GM23248 (cell line): ENCODE results near the gene MTERF4. TPM values are rescaled to one million over a fixed set of nuclear protein-coding genes. Genes with fewer than 3 reads are reported as not detected.

ENCODE experiments used
- DNase-seq: peaks from one replicate; pipeline ENCODE4 v3.0.0-alpha.2; 2015
- H2AFZ ChIP-seq: fragments of 200-600 bp; sonication (generic); 2 replicates; pipeline ENCODE4 v1.6.1; 2016; ENCODE audit warnings: antibody characterized with exemption
- H3F3A ChIP-seq: fragments of 200-600 bp; sonication (generic); 2 replicates; pipeline ENCODE4 v1.6.1; 2016; ENCODE audit warnings: mild to moderate bottlenecking, antibody characterized with exemption, mixed run types; ENCODE audit not compliant: insufficient read depth
- H3K27ac ChIP-seq: fragments of 200-600 bp; sonication (generic); 2 replicates; pipeline ENCODE4 v1.5.1; 2016; ENCODE audit warnings: mild to moderate bottlenecking
- H3K27me3 ChIP-seq: fragments of 200-600 bp; sonication (generic); replicated peaks from 2 replicates; pipeline ENCODE4 v1.6.1; 2016; ENCODE audit warnings: mild to moderate bottlenecking; ENCODE audit not compliant: insufficient read depth
- H3K36me3 ChIP-seq: fragments of 200-600 bp; sonication (generic); 2 replicates; pipeline ENCODE4 v1.6.1; 2016; ENCODE audit warnings: low read depth, mild to moderate bottlenecking
- H3K4me1 ChIP-seq: fragments of 200-600 bp; sonication (generic); 2 replicates; pipeline ENCODE4 v1.6.1; 2016; ENCODE audit warnings: mild to moderate bottlenecking; ENCODE audit not compliant: insufficient read depth
- H3K4me2 ChIP-seq: fragments of 200-600 bp; sonication (generic); one replicate; pipeline ENCODE4 v1.6.1; 2016; ENCODE audit warnings: mild to moderate bottlenecking; ENCODE audit not compliant: unreplicated experiment
- H3K4me3 ChIP-seq: fragments of 200-600 bp; sonication (generic); 2 replicates; pipeline ENCODE4 v1.5.1; 2016; ENCODE audit warnings: mild to moderate bottlenecking
- H3K79me2 ChIP-seq: fragments of 200-600 bp; sonication (generic); 2 replicates; pipeline ENCODE4 v1.6.1; 2016; ENCODE audit warnings: mild to moderate bottlenecking; ENCODE audit not compliant: insufficient read depth
- H3K9ac ChIP-seq: fragments of 200-600 bp; sonication (generic); 2 replicates; pipeline ENCODE4 v1.6.1; 2016; ENCODE audit warnings: mild to moderate bottlenecking
- H3K9me2 ChIP-seq: fragments of 200-600 bp; sonication (generic); 2 replicates; pipeline ENCODE4 v1.6.1; 2016; ENCODE audit warnings: mixed run types, mild to moderate bottlenecking, moderate library complexity; ENCODE audit not compliant: insufficient read depth
- H3K9me3 ChIP-seq: fragments of 200-600 bp; sonication (generic); one replicate; pipeline ENCODE4 v1.6.1; 2017; ENCODE audit warnings: low read depth
- H4K20me1 ChIP-seq: fragments of 200-600 bp; sonication (generic); 2 replicates; pipeline ENCODE4 v1.6.0; 2016; ENCODE audit not compliant: insufficient read depth
- EZH2 ChIP-seq: fragments of 200-600 bp; sonication (generic); IDR thresholded peaks from 2 replicates; pipeline ENCODE4 v1.6.1; 2018; ENCODE audit warnings: antibody characterized with exemption, mild to moderate bottlenecking; ENCODE audit not compliant: insufficient read depth, poor library complexity, severe bottlenecking
- EZH2phosphoT487 ChIP-seq: fragments of 200-600 bp; sonication (generic); IDR thresholded peaks from 2 replicates; pipeline ENCODE4 v1.6.1; 2018; ENCODE audit warnings: antibody characterized with exemption, moderate library complexity, mild to moderate bottlenecking, low read depth; ENCODE audit not compliant: insufficient read depth
- WGBS, 2 experiments: methylation state at CpG; one replicate each; pipeline ENCODE4 v1.1.6; 2015 to 2017; ENCODE audit warnings: low lambda C conversion rate in 2 of 2, low coverage in 1 of 2; ENCODE audit errors: missing lambda C conversion rate in 2 of 2; 5-methylcytosine and 5-hydroxymethylcytosine counted together
- in situ Hi-C: fragments of 300-500 bp; cut with MboI; formaldehyde crosslinking; loops from 2 replicates; pipeline ENCODE4 v1.15.0; 2020
- polyA plus RNA-seq: library from polyadenylated mRNA; unstranded; fragments of >200 nt; fragmentation: Nextera tagmentation; extraction: Ambion mirVana; gene quantifications from 2 replicates; pipeline ENCODE4 v1.2.1, GENCODE V29; 2016
- total RNA-seq: library from RNA; depleted of rRNA; stranded (reverse); fragments of >200 nt; shearing (Covaris generic); gene quantifications from 2 replicates; pipeline ENCODE4 v1.2.3, GENCODE V29; 2014

Gene MTERF4
- total and polyA plus RNA-seq, 2 experiments from 2014 or later = 15.1 to 21.0 TPM

DNA sequence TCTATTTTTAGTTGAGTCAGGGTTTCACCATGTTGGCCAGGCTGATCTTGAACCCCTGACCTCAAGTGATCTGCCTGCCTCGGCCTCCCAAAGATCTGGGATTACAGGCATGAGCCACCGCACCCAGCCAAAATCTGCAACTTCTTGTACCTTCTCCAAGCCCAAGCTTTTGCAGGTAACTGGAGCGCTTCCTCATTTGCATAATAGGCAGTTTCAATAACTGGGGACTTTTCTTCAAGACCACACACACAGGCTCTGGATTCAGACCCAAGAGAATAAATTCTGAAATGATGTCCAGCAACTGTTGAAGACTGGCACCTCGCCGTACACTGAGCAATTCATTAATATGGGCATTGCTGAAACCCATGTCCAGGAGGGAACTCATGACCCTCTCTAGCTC, 2.8 kb downstream of the MTERF4 start:
- no peaks in the 10 kb centered on the region for H3K27me3 ChIP-seq
- H3K27ac ChIP-seq = no peak overlapping the region
- H3K79me2 ChIP-seq = peaks cover 69% of the 10 kb centered on the region
- TF ChIP-seq EZH2phosphoT487 (no peak), EZH2 (no peak)
- H3K4me2 ChIP-seq = no peak overlapping the region
- no peaks in the 10 kb centered on the region for H3K9me2 ChIP-seq
- no peak overlapping the region for H3K4me3 ChIP-seq
- no peaks in the 10 kb centered on the region for H3K9me3 ChIP-seq
- peaks cover 35% of the 10 kb centered on the region for H3F3A ChIP-seq
- WGBS, 2 experiments = 89 to 90% methylated on average over 5 of the region's 5 CpGs
- H3K4me1 ChIP-seq = peaks cover 12% of the 10 kb centered on the region
- H3K36me3 ChIP-seq = peaks cover 17% of the 10 kb centered on the region
- in situ Hi-C loops = no loop called here
- no peak overlapping the region for H2AFZ ChIP-seq
- no peaks in the 10 kb centered on the region for H4K20me1 ChIP-seq
- H3K9ac ChIP-seq = no peak overlapping the region
- DNase-seq = no peak

DNA sequence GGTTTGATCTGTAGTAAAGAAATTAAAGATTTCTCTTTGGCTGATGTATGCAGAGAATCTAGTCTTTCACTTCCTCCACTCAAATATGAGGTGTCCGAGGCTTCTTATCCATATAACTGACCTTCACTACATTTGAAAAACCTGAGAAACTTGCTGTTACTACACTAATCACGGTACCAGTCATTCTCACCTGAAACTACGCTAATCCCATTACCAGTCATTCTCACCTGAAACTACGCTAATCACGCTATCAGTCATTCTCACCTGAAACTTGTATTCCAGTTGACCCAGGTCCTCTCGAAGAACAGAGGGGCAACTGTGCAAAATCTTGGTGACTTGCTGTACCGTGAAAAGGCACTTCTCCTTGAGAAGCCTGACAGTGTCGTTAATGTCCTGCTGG, 5.1 kb downstream of the MTERF4 start:
- Histone ChIP-seq H3K9me2 (no peaks in the 10 kb centered on the region), H4K20me1 (no peaks in the 10 kb centered on the region), H3K4me1 (peaks cover 6% of the 10 kb centered on the region), H3K4me2 (no peak overlapping the region), H3K9me3 (no peaks in the 10 kb centered on the region), H3K79me2 (peaks cover 57% of the 10 kb centered on the region), H3K4me3 (no peak overlapping the region), H3K27ac (no peak overlapping the region), H3F3A (peaks cover 36% of the 10 kb centered on the region), H2AFZ (no peak overlapping the region), H3K36me3 (peaks cover 33% of the 10 kb centered on the region), H3K9ac (no peak overlapping the region), H3K27me3 (no peaks in the 10 kb centered on the region)
- in situ Hi-C loops = no loop called here
- DNase-seq = no peak
- TF ChIP-seq EZH2phosphoT487 (no peak), EZH2 (no peak)
- WGBS, 2 experiments = 69 to 71% methylated on average over 8 of the region's 8 CpGs

DNA sequence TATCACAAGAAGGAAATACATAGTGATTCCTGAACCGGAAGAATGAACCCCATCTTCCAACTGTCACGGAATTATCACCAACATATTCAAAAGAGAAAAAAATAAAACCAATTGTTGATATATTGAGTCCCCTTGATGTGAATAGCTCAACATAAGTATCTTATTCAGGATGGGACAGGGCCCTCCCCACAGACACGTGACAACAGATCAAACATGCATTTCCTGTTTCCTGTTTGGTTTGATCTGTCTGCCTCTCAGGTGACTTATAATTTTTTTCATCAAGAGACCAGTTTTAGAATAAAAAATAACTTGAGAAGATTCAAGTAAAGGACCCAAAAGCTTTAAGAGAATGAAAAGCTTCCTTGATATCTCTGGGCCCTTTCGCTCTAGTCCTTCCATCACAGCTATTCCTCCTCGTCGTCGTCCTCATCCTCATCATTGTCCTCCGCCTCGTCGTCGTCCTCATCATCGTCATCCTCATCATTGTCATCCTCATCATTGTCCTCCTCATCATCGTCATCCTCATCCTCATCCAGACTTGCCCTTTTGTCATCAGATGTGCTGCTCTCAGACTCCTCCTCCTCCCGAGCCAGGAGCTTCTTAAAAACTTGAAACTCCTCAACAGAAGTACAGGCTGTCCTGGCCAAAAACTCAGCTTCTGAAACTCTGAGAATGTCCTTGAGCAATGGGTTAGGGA, 6.3 kb downstream of the MTERF4 start:
- no peaks in the 10 kb centered on the region for H3K9me3 ChIP-seq
- H4K20me1 ChIP-seq = no peaks in the 10 kb centered on the region
- H3K9ac ChIP-seq = no peak overlapping the region
- peaks cover 33% of the 10 kb centered on the region for H3K36me3 ChIP-seq
- no peak overlapping the region for H2AFZ ChIP-seq
- WGBS, 2 experiments = 87 to 92% methylated on average over 14 of the region's 14 CpGs
- H3K4me1 ChIP-seq = peaks cover 2% of the 10 kb centered on the region
- no peak for DNase-seq
- peaks cover 36% of the 10 kb centered on the region for H3F3A ChIP-seq
- peaks cover 44% of the 10 kb centered on the region for H3K79me2 ChIP-seq
- TF ChIP-seq EZH2 (no peak), EZH2phosphoT487 (no peak)
- H3K27me3 ChIP-seq = no peaks in the 10 kb centered on the region
- no peaks in the 10 kb centered on the region for H3K9me2 ChIP-seq
- no peak overlapping the region for H3K27ac ChIP-seq
- in situ Hi-C loops = no loop called here
- no peak overlapping the region for H3K4me2 ChIP-seq
- no peak overlapping the region for H3K4me3 ChIP-seq

DNA sequence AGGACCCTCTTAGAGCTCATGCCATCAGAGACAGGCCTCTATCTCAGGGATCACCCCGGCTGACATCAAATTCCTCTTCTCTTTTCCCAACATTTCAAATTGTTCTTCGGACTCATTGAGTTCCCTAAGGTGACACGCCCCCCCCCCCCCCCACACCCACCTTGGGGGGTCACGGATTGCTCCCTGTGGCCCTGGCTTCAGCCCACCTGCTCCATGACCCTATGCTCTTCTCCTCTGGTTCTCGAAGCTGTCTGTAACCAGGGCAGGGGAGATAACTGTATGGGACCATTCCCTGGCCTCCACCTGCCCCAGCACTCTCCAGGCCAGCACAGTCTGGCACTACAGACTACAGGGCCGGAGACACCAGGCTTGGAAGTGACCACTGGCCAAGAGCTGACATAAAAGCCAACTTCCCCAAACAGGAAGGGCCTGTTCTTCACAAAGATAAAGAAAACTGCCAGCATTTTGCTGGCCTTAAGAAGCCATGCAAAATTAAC, 7.1 kb downstream of the MTERF4 start:
- Histone ChIP-seq H3K79me2 (peaks cover 37% of the 10 kb centered on the region), H3K27me3 (no peaks in the 10 kb centered on the region), H4K20me1 (no peaks in the 10 kb centered on the region), H3K4me1 (no peaks in the 10 kb centered on the region), H3K9me3 (no peaks in the 10 kb centered on the region), H3K9me2 (no peaks in the 10 kb centered on the region), H3K9ac (no peak overlapping the region), H2AFZ (no peak overlapping the region), H3F3A (peaks cover 36% of the 10 kb centered on the region), H3K27ac (no peak overlapping the region), H3K36me3 (peaks cover 40% of the 10 kb centered on the region), H3K4me2 (no peak overlapping the region), H3K4me3 (no peak overlapping the region)
- 92 to 93% methylated on average over 5 of the region's 6 CpGs for WGBS, 2 experiments
- DNase-seq = no peak
- in situ Hi-C loops = no loop called here
- TF ChIP-seq EZH2 = no peak
- TF ChIP-seq EZH2phosphoT487 = no peak
